ENCODE results near the gene ZNF580.

ZNF580 gene

GRCh38 chr19:55691561-55692481 is 51.0 kb downstream of the ZNF580 start:
- no peak for DNase-seq (ENCODE audit: low read depth in 2 of 2)

- DNase-seq (ENCODE audit: low read depth in 2 of 2), result no peak
Observed at GRCh38 chr19:55692681-55693081, 51.9 kb downstream of the ZNF580 start.

Data from stimulated activated CD8-positive, alpha-beta memory T cell treated with anti-CD3 and anti-CD28 coated beads, Interleukin-15, amount 100 ng/mL, for 48 hours (primary cell).